Ishikawa (cell line): ENCODE data around the gene DYNC1H1.

Experiments used
- CEBPB ChIP-seq: IDR thresholded peaks from 2 replicates; pipeline ENCODE4 v1.6.1; 2012
- CREB1 ChIP-seq: IDR thresholded peaks from 2 replicates; pipeline ENCODE4 v1.6.1; 2012; ENCODE audit warnings: low read depth
- EGR1 ChIP-seq: IDR thresholded peaks from 2 replicates; pipeline ENCODE4 v1.6.1; 2012
- EP300 ChIP-seq: IDR thresholded peaks from 2 replicates; pipeline ENCODE4 v1.6.1; 2012; ENCODE audit warnings: borderline replicate concordance
- FOXM1 ChIP-seq: IDR thresholded peaks from 2 replicates; pipeline ENCODE4 v1.6.1; 2012; ENCODE audit warnings: low read depth, borderline replicate concordance
- NFIC ChIP-seq: IDR thresholded peaks from 2 replicates; pipeline ENCODE4 v1.6.1; 2012
- RAD21 ChIP-seq: IDR thresholded peaks from 2 replicates; pipeline ENCODE4 v1.6.1; 2012; ENCODE audit warnings: low read depth
- REST ChIP-seq: IDR thresholded peaks from 2 replicates; pipeline ENCODE4 v1.6.1; 2012; ENCODE audit warnings: low read depth, mild to moderate bottlenecking
- TAF1 ChIP-seq: IDR thresholded peaks from 2 replicates; pipeline ENCODE4 v1.6.1; 2012; ENCODE audit warnings: low read depth, mild to moderate bottlenecking
- TCF12 ChIP-seq: IDR thresholded peaks from 2 replicates; pipeline ENCODE4 v1.6.1; 2012; ENCODE audit warnings: low read depth
- TEAD4 ChIP-seq: IDR thresholded peaks from 2 replicates; pipeline ENCODE4 v1.6.1; 2012
- YY1 ChIP-seq: IDR thresholded peaks from 2 replicates; pipeline ENCODE4 v1.6.1; 2012; ENCODE audit warnings: low read depth
- ZBTB7A ChIP-seq: IDR thresholded peaks from 2 replicates; pipeline ENCODE4 v1.6.1; 2012; ENCODE audit warnings: low read depth
- TF ChIP-seq, protein P1 (sequence below): IDR thresholded peaks from 2 replicates; pipeline ENCODE4 v1.6.1; 2012
- TF ChIP-seq, protein P2 (sequence below): IDR thresholded peaks from 2 replicates; pipeline ENCODE4 v1.6.1; 2012

DYNC1H1 gene

GRCh38 chr14:101933209-101933608 lies 31.2 kb upstream of the DYNC1H1 start:
- TF ChIP-seq YY1 (no peak), FOXM1 (no peak), NFIC (no peak), CREB1 (no peak), EGR1 (no peak), TAF1 (no peak), TCF12 (no peak), EP300 (no peak), RAD21 (no peak), ZBTB7A (no peak), TEAD4 (no peak), CEBPB (no peak), REST (no peak)
- TF ChIP-seq, protein P1, sequence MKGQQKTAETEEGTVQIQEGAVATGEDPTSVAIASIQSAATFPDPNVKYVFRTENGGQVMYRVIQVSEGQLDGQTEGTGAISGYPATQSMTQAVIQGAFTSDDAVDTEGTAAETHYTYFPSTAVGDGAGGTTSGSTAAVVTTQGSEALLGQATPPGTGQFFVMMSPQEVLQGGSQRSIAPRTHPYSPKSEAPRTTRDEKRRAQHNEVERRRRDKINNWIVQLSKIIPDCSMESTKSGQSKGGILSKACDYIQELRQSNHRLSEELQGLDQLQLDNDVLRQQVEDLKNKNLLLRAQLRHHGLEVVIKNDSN, result no peak
- TF ChIP-seq, protein P2, sequence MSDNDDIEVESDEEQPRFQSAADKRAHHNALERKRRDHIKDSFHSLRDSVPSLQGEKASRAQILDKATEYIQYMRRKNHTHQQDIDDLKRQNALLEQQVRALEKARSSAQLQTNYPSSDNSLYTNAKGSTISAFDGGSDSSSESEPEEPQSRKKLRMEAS, result no peak

DNA sequence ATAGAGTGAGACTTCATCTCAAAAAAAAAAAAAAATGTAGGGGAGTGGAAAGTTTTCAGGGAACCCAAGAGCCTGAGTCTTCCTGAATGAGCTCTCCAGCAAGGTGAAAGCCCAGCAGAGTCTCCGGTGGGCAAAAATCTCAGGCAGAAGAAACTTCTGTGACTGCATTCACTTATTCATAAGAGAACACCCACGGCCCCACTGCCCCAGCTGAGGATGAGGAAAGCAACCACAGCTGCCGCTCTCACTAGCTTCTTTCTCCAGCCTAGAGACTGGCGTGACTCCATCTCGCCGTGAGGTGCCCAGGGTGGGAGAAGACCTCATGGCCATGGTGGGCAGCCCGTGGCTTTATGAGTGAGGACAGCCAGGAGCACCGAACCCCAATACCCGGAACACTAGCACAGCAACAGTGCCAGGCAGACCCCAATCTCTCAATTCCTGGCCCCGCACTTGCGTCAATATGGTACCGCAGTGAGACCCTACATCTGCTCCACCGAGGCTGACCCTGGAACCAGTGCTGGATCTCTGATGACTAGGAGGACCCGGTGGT lies 29.7 kb upstream of the DYNC1H1 start:
- TF ChIP-seq NFIC (no peak), TEAD4 (no peak), CEBPB (no peak), TAF1 (no peak)

DNA sequence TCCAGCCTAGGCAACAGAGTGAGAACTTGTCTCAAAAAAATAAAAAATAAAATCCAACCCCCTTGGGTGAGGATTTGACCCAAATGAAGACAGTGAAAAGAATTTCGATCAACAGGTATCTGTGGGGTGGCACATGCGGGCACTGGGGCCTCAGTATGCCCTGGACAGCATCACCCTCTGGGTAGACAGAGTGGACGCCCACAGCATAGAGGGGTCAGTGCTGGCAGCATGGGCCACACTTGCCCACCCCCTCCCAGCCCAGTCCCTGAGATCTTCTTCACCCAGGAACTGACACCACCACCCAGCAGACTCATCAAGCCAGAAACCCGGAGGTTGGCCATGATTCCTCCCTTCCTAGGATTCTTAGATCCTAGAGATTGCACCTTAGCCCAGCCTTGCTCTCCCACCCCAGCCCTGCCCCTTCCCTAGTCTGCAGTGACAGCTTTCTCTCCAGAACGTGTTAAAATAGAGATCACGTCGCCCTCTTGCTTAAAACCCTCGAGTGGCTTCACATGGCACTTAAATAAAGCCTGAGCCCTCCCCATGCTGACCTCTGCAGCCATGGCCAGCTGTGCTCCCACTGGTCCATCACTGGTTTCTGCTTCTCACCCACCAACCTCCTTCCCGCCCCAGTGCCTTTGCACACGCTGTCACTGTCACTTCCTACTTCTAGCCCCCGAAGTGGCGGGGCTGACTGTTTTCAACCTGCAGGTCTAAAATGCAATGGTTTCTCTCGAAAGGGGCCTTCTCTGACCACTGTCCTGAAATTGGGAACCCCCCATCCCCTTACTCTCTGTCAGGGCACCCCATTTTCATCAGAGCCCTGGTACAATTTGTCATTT lies 26.2 kb upstream of the DYNC1H1 start:
- TF ChIP-seq FOXM1 (no peak), TCF12 (no peak), CEBPB (no peak), ZBTB7A (no peak), CREB1 (no peak), RAD21 (no peak), NFIC (no peak), EGR1 (no peak), TAF1 (no peak), TEAD4 (no peak), YY1 (no peak), REST (no peak), EP300 (no peak)
- TF ChIP-seq, protein P1, result no peak
- TF ChIP-seq, protein P2, result no peak

GRCh38 chr14:101939646-101940170 lies 24.7 kb upstream of the DYNC1H1 start:
- TF ChIP-seq TCF12 (no peak), EP300 (no peak), YY1 (no peak), NFIC (no peak), CREB1 (no peak), ZBTB7A (no peak), REST (no peak), TAF1 (no peak), TEAD4 (no peak)
- TF ChIP-seq, protein P2, result no peak
- TF ChIP-seq, protein P1, result no peak
